22Rv1 (cell line): ENCODE results near the gene B9D1.
"Not testable (repeated sequence)": the region's sequence is repeated elsewhere in the genome, so short reads cannot be mapped to it uniquely, and the experiment has no call there.

Experiments used
- ZFX ChIP-seq: fragments of 450-650 bp; IDR thresholded peaks from 2 replicates; pipeline ENCODE4 v1.6.1; 2017; ENCODE audit warnings: antibody characterized with exemption, borderline replicate concordance
- TF ChIP-seq, protein P1 (sequence below): fragments of 450-650 bp; IDR thresholded peaks from 2 replicates; pipeline ENCODE4 v1.5.1; 2017; ENCODE audit warnings: mild to moderate bottlenecking

DNA sequence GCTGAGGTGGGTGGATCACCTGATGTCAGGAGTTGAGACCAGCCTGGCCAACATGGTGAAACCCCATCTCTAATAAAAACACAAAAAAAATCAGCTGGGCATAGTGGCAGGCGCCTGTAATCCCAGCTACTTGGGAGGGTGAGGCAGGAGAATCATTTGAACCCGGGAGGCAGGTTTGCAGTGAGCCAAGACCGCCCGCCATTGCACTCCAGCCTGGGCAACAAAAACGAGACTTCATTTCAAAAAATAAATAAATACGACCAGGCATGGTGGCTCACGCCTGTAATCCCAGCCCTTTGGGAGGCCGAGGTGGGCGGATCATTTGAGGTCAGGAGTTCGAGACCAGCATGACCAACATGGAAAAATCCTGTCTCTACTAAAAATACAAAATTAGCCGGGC lies 9.1 kb downstream of the B9D1 start:
- TF ChIP-seq, protein P1, sequence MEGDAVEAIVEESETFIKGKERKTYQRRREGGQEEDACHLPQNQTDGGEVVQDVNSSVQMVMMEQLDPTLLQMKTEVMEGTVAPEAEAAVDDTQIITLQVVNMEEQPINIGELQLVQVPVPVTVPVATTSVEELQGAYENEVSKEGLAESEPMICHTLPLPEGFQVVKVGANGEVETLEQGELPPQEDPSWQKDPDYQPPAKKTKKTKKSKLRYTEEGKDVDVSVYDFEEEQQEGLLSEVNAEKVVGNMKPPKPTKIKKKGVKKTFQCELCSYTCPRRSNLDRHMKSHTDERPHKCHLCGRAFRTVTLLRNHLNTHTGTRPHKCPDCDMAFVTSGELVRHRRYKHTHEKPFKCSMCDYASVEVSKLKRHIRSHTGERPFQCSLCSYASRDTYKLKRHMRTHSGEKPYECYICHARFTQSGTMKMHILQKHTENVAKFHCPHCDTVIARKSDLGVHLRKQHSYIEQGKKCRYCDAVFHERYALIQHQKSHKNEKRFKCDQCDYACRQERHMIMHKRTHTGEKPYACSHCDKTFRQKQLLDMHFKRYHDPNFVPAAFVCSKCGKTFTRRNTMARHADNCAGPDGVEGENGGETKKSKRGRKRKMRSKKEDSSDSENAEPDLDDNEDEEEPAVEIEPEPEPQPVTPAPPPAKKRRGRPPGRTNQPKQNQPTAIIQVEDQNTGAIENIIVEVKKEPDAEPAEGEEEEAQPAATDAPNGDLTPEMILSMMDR: not testable (repeated sequence)
- TF ChIP-seq ZFX: not testable (repeated sequence)
